GM12891 (cell line): Measurements from ENCODE around the gene PCDHGA12.

Experiments
- POLR2A ChIP-seq: IDR thresholded peaks from 2 replicates; pipeline ENCODE4 v1.6.1; 2011; ENCODE audit warnings: low read depth, low read length, control low read depth
- POLR2AphosphoS5 ChIP-seq: IDR thresholded peaks from 2 replicates; pipeline ENCODE4 v1.6.1; 2011; ENCODE audit warnings: low read depth, low read length, control low read depth
- SPI1 ChIP-seq: IDR thresholded peaks from 2 replicates; pipeline ENCODE4 v1.6.1; 2011; ENCODE audit warnings: low read depth, low read length, control low read depth

- TF ChIP-seq POLR2AphosphoS5 (no peak), POLR2A (no peak), SPI1 (no peak)
Observed at GRCh38 chr5:141421489-141421855, 8.8 kb upstream of the PCDHGA12 start.
